Lung (tissue), 12 donors: ENCODE measurements around the gene PKP1. TPM values are rescaled to one million over a fixed set of nuclear protein-coding genes. Genes with fewer than 3 reads are reported as not detected.

ENCODE experiments used
- ATAC-seq: fragments of 200-7000 bp; cut with Tn5 transposase; one replicate; pipeline ENCODE4 v1.9.1; 2020; ENCODE audit warnings: moderate number of reproducible peaks; ENCODE audit not compliant: insufficient read depth, low FRiP score
- DNase-seq, 3 donors: peaks; one replicate each; pipeline ENCODE4 v3.0.0-alpha.2; 2013 to 2017
- H3K27ac ChIP-seq, 2 donors: one replicate each; pipeline ENCODE4 v1.5.1; 2013; ENCODE audit warnings: mild to moderate bottlenecking in 2 of 2, moderate library complexity in 2 of 2, control low read depth in 1 of 2, inconsistent platforms in 1 of 2, low read depth in 1 of 2, low read length in 1 of 2
- H3K27me3 ChIP-seq, 3 donors: one replicate each; pipeline ENCODE4 v1.5.1; 2013; ENCODE audit warnings: low read length in 2 of 3; ENCODE audit not compliant: control insufficient read depth in 3 of 3, insufficient read depth in 3 of 3
- H3K36me3 ChIP-seq, 4 donors: one replicate each; pipeline ENCODE4 v1.5.1; 2013; ENCODE audit warnings: low read length in 4 of 4, mild to moderate bottlenecking in 1 of 4, moderate library complexity in 1 of 4; ENCODE audit not compliant: control insufficient read depth in 4 of 4, insufficient read depth in 4 of 4
- H3K4me1 ChIP-seq, 5 donors: one replicate each; pipeline ENCODE4 v1.5.1; 2013; ENCODE audit warnings: low read length in 5 of 5, mild to moderate bottlenecking in 2 of 5, moderate library complexity in 1 of 5; ENCODE audit not compliant: control insufficient read depth in 5 of 5, insufficient read depth in 5 of 5
- H3K4me3 ChIP-seq: one replicate; pipeline ENCODE4 v1.5.1; 2013; ENCODE audit warnings: mild to moderate bottlenecking, control low read depth, moderate library complexity
- H3K9ac ChIP-seq, 2 donors: one replicate each; pipeline ENCODE4 v1.5.1; 2013; ENCODE audit warnings: low read length in 2 of 2, control low read depth in 1 of 2; ENCODE audit not compliant: insufficient read depth in 1 of 2
- H3K9me3 ChIP-seq, 4 donors: one replicate each; pipeline ENCODE4 v1.5.1; 2013; ENCODE audit warnings: low read length in 3 of 4, mild to moderate bottlenecking in 1 of 4, moderate library complexity in 1 of 4; ENCODE audit not compliant: control insufficient read depth in 4 of 4, insufficient read depth in 3 of 4
- WGBS, 2 donors: extraction: QIAGEN DNeasy Blood & Tissue Kit; methylation state at CpG; one replicate each; pipeline ENCODE4 v1.1.7; 2013; 5-methylcytosine and 5-hydroxymethylcytosine counted together
- polyA plus RNA-seq, 2 donors: library from polyadenylated mRNA; stranded (reverse); fragments of 200-250 nt; gene quantifications; one replicate each; pipeline ENCODE4 v1.2.1, GENCODE V29; 2013
- total RNA-seq, 2 donors: library from RNA; depleted of rRNA in 1 of 2; stranded (reverse); fragments of >200 nt in 1 of 2; gene quantifications; one replicate each; pipeline ENCODE4 v1.2.1, GENCODE V29; 2014 to 2021
- TF ChIP-seq, protein P1 (sequence below): IDR thresholded peaks from 2 replicates; pipeline ENCODE4 v1.5.1; 2012; ENCODE audit warnings: mild to moderate bottlenecking; ENCODE audit errors: control extremely low read depth, extremely low read depth
- donor health status: control.
- donor health status: control.
- donor health status: Bipolar disorder and iron deficiency.
- donor health status: healthy.
- donor health status: DM: yes; HTN: yes; CAD: no.

The PKP1 gene
- total and polyA plus RNA-seq, 4 donors = 0.88 to 14.2 (median 3.1) TPM

GRCh38 chr1:201381130-201381529, 97.8 kb downstream of the PKP1 start:
- DNase-seq (peak; percentile 73 to 87 (median 85)), ATAC-seq (peak; percentile 22)
- H3K4me1 ChIP-seq = peaks cover 0 to 37% (median 4%) of the 10 kb centered on the region in 5 donors
- no peak overlapping the region for H3K27ac ChIP-seq
- H3K4me3 ChIP-seq = no peak overlapping the region
- TF ChIP-seq, protein P1, sequence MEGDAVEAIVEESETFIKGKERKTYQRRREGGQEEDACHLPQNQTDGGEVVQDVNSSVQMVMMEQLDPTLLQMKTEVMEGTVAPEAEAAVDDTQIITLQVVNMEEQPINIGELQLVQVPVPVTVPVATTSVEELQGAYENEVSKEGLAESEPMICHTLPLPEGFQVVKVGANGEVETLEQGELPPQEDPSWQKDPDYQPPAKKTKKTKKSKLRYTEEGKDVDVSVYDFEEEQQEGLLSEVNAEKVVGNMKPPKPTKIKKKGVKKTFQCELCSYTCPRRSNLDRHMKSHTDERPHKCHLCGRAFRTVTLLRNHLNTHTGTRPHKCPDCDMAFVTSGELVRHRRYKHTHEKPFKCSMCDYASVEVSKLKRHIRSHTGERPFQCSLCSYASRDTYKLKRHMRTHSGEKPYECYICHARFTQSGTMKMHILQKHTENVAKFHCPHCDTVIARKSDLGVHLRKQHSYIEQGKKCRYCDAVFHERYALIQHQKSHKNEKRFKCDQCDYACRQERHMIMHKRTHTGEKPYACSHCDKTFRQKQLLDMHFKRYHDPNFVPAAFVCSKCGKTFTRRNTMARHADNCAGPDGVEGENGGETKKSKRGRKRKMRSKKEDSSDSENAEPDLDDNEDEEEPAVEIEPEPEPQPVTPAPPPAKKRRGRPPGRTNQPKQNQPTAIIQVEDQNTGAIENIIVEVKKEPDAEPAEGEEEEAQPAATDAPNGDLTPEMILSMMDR = no peak
- 66 to 87% methylated on average over 7 of the region's 7 CpGs for WGBS, 2 donors
- H3K36me3 ChIP-seq = no peaks in the 10 kb centered on the region
- no peak overlapping the region for H3K9ac ChIP-seq
- H3K27me3 ChIP-seq = no peaks in the 10 kb centered on the region
- no peaks in the 10 kb centered on the region for H3K9me3 ChIP-seq

Other genes with a start within 250 kb of the PKP1 start
- gene CACNA1S, start 171.1 kb upstream of the PKP1 start, total RNA-seq = under 1 TPM in 1 of 2 donors, not detected in 1; 0.20 TPM
- gene CACNA1S, start 171.1 kb upstream of the PKP1 start, polyA plus RNA-seq = under 1 TPM; 0.01 to 0.02 TPM
- under 1 TPM in 1 of 2 donors, not detected in 1; 0.25 TPM for gene ASCL5, start 156.3 kb upstream of the PKP1 start, total RNA-seq
- gene ASCL5, start 156.3 kb upstream of the PKP1 start, polyA plus RNA-seq = under 1 TPM; 0.01 to 0.14 TPM
- gene TMEM9, start 129.0 kb upstream of the PKP1 start, total RNA-seq = 10 to 100 TPM; 73.7 to 89.7 TPM
- 10 to 100 TPM; 64.8 to 81.6 TPM for gene TMEM9, start 129.0 kb upstream of the PKP1 start, polyA plus RNA-seq
- 1 to 10 TPM in 1 of 2 donors, under 1 TPM in 1; 0.97 to 2.0 TPM for gene IGFN1, start 92.7 kb upstream of the PKP1 start, total RNA-seq
- gene IGFN1, start 92.7 kb upstream of the PKP1 start, polyA plus RNA-seq = 1 to 10 TPM in 1 of 2 donors, under 1 TPM in 1; 0.25 to 3.6 TPM
- gene TNNT2, start 94.2 kb downstream of the PKP1 start, total RNA-seq = 1 to 10 TPM; 2.0 to 6.8 TPM
- gene TNNT2, start 94.2 kb downstream of the PKP1 start, polyA plus RNA-seq = 10 to 100 TPM in 1 of 2 donors, 1 to 10 TPM in 1; 4.0 to 10.4 TPM
- gene LAD1, start 115.8 kb downstream of the PKP1 start, total RNA-seq = 10 to 100 TPM; 17.8 to 37.8 TPM
- 10 to 100 TPM; 39.6 to 63.8 TPM for gene LAD1, start 115.8 kb downstream of the PKP1 start, polyA plus RNA-seq
- gene TNNI1, start 138.2 kb downstream of the PKP1 start, total RNA-seq = under 1 TPM; 0.06 to 0.88 TPM
- gene TNNI1, start 138.2 kb downstream of the PKP1 start, polyA plus RNA-seq = under 1 TPM; 0.11 to 0.63 TPM
- gene PHLDA3, start 185.7 kb downstream of the PKP1 start, total RNA-seq = 10 to 100 TPM; 12.8 to 73.2 TPM
- gene PHLDA3, start 185.7 kb downstream of the PKP1 start, polyA plus RNA-seq = 10 to 100 TPM; 25.9 to 51.8 TPM
- gene CSRP1, start 223.6 kb downstream of the PKP1 start, total RNA-seq = 100 to 1,000 TPM; 223 to 278 TPM
- gene CSRP1, start 223.6 kb downstream of the PKP1 start, polyA plus RNA-seq = 100 to 1,000 TPM; 143 to 230 TPM